Frontal cortex (tissue), 4 donors: ENCODE results near the gene ZDHHC14. TPM values are rescaled to one million over a fixed set of nuclear protein-coding genes. Genes with fewer than 3 reads are reported as not detected.

Source experiments
- DNase-seq, 2 donors: peaks; one replicate each; pipeline ENCODE4 v3.0.0; 2012; ENCODE audit warnings: low spot score in 2 of 2
- FAIRE-seq: peaks from 2 replicates; lab custom pipeline; 2012; peaks lifted over from hg19 to GRCh38; lab: Jason Lieb, UNC
- total RNA-seq: library from RNA; depleted of rRNA; stranded (reverse); fragments of >200 nt; gene quantifications from one replicate; pipeline ENCODE4 v1.2.3, GENCODE V29; 2014
- donor health status: control.
- donor health status: control.
- donor health status: control.

The ZDHHC14 gene
- total RNA-seq, 1 donor from 2014 or later, result 9.0 TPM

DNA sequence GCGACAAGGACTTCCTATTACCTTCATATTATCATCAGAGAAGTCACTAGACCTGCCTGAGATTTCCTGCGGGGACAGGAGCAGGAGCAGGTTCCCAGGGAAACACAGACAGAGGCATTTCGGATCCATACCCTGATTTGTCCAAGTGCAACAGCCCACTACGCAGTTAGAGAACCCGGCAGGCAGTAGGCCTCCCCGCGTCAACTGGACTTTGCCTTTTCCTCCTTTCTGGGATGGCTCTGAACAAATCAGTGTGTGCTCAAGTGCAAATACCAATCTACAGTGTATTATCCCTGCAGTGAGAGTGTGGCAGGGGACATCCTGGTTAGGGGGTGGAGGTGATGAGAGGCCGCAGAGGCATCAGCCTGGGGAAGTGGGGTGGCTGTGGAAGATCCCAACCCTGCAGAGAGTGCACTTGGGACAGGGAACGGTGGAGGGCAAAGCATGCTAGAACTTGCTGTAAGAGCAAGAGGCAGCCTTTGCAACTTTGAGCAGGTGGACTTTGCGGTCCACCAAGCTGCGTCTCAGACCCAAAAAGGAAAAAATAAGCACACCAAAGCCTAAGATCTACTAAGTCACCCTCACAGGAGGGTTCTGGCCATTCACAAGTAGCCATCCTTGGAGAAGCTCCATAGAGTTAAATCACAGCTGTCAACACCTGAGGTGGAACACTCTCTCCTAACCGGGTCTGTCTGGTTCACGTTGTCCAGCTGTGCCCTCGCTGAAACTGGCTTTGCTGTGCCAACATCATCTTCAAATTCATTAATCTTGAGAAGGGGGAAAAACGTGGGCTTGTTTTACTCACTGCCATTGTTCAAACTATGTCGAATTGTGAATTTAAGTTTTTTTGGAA lies 159.1 kb downstream of the ZDHHC14 start:
- DNase-seq (no peak), FAIRE-seq (no peak)

DNA sequence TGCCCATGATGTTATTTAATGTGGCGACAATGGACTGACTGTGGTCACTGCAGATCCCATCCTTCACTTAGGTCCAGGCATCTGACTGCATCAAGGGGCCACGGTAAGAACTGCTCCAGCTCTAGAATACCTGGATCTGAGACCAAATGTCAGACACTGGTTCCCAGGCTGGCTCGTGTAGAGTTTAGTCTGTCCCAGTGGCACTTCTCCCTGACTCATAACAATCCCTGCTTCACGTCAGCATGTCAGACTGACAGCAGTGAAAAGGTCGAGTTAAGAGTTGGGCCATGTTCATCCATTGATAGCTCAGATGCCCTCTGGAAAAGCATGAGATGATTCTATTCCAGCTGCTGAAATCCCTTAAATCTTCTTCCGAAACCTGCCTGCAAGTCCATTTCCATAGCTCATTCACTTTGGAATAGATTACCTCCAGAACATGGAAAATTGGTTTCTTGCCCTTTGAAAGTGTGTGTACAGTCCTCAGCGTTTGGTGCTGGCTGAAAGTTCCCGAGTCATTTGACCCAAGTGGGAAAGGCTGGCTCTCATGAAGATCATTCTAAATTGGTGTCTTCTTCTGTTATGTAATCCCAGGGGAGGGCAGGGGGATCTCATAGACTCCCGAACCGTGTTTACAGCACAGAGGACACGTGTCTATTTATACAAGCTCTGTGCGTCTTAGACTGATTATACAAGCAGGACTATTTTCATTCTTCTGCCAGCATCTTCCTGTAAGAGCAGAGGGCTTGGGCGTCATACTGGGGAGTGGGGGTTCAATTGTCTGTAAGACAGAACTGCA lies 160.8 kb downstream of the ZDHHC14 start:
- FAIRE-seq, result no peak
- no peak for DNase-seq

DNA sequence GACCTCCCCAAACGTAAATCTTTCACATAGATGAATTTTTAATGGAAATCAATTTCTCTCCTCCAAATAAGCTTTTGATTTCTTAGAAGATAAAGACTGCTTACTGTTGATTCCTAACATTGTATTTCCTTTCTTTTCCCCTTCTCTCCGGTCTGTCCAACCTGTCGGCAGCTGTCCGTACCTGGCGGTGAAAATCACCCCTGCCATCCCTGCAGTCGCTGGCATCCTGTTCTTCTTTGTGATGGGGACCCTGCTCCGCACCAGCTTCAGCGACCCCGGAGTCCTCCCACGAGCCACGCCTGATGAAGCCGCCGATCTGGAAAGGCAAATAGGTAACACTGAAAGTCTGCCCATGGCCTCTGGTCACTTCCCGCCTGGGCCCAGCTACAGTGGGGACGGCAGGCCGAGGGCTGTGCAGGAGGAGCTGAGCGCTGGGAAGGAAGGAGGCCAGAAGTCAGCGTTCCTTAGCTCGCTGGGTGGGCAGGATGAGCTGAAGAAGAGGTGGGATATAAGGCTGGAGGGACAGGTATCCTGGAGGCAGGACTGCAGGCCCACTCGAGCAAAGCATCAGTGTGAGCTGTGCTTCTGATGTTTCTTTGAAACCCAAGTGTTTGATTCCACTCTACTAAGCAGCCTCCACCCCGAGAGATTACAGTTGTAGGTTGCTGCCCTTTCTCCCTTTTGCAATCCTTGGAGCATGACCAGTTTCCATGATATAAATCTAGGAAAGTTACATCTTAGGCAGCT lies 161.6 kb downstream of the ZDHHC14 start:
- DNase-seq (no peak), FAIRE-seq (no peak)

DNA sequence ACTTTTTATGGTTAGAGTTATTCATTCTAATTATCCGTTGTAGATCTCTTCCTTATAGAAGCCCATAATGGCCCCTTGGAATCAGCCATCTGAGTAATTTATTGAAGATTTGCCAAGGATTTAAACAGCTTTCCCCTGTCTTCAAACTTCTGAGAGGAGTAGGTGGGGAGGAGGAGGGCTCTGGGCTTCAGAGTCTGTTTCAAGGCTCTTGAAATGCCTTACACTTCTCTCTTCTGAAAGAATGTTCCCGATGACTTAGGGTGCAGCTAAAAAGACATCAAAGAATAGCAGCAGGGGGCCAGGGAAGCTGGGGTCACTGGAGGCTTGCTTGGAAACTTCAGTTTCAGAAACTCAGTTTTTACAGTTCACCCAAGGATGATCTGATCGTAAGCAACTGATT lies 165.3 kb downstream of the ZDHHC14 start:
- no peak for FAIRE-seq
- DNase-seq, result no peak

- DNase-seq, result no peak
- no peak for FAIRE-seq
Observed at GRCh38 chr6:157547112-157547511, 166.1 kb downstream of the ZDHHC14 start.

GRCh38 chr6:157548635-157549467 lies 167.9 kb downstream of the ZDHHC14 start:
- FAIRE-seq, result no peak
- no peak for DNase-seq

DNA sequence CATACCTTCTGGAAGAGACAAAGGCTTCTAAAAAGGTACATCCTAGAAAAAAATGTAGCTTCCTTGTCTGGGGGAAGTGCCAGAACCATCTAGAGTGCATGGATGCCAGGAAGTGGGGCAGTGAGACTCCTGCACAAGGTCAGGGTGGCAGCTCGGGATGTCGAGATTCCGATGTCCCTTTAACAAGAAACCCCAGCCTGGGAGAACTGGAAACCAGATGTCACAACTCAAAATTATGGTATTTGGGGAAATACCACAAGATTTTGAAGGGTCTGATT lies 168.4 kb downstream of the ZDHHC14 start:
- DNase-seq (no peak), FAIRE-seq (no peak)

- DNase-seq (no peak), FAIRE-seq (no peak)
Observed at GRCh38 chr6:157550114-157550989, 169.4 kb downstream of the ZDHHC14 start.

- DNase-seq (no peak), FAIRE-seq (no peak)
Observed at GRCh38 chr6:157551041-157551832, 170.2 kb downstream of the ZDHHC14 start.

- DNase-seq (no peak), FAIRE-seq (no peak)
Observed at GRCh38 chr6:157552081-157552747, 171.2 kb downstream of the ZDHHC14 start.

DNA sequence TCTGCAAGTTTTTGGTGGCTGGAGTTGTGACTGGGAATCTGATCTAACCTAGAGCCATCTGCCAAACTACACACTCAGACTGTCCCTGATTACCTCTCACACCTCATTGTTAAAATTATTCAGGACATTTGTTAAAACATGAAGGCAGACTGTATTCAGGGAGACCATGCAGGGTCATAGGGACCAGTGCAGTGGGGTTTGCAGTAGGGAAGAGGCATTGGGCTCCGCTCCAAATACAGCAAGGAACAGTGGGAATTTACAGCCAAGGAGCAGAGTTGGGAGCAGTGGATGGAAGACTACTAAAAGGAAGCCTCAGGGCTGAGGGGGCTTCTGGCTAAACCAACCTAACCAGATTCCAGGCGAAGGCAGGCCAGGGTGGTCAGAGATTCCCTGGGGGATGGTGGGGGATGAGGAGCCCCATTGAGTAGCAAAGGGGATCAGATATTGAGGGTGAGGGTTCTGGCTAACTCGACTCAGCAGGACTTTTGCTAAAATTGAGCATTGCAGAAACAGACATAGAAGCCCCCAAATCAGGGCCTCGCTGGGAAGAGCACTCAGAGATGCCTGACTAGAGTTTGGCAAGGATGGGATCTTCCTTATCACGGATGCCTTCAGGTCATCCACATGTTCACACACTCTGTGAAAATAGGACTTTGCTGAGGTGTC lies 172.0 kb downstream of the ZDHHC14 start:
- no peak for FAIRE-seq
- no peak for DNase-seq

DNA sequence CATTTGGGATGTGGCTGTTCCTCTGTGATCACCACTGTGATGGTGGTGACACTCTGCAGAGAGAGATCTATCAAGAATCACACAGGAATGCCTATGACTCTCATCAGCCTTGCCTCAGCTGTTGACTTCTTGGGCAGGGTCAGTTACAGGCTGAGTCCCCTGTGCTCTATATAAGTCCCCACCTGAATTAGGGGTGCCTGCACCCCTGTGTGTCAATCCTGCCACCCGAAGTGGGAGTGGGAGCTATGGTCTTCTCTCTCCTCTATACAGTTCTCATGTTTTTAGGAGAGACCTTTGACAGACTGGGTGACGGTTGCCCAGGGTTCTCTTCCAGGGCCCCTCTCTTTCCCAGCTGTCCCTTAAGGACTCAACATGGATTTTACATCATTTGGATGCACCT lies 173.8 kb downstream of the ZDHHC14 start:
- FAIRE-seq (no peak), DNase-seq (no peak)

DNA sequence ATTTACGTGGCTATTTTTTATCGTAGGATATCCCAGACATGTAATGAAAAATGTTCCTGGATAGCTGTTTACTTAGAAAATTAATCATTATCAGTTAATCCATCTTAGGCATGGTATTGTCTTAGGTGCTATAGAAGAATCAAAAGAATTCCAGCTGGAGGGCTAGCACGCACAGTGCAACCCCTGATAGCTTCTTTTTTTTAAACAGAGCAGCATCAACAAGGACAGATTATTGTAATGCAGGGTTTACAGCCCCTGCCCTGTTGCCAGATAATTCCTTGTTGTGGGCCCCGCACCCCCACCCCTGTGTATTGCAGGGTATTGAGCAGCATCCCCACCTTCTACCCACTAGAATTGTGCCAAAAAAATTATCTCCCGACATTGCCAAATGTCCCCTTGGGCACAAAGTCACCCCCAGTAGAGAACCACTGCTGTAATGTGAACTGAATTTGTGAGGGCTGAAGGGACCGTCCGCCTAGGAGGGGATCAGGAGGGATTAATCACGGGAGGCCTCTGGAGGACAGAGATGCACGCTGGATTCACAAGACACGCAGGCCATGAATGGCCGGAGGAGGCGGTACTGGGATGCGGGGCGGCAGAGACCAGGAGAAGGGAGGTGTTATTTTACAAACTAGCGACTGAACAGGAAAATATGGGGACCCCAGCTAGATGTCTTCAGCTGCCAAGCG lies 174.6 kb downstream of the ZDHHC14 start:
- no peak for FAIRE-seq
- no peak for DNase-seq

GRCh38 chr6:157556144-157556645 lies 175.2 kb downstream of the ZDHHC14 start:
- DNase-seq (no peak), FAIRE-seq (no peak)

- no peak for DNase-seq
- no peak for FAIRE-seq
Observed at GRCh38 chr6:157556671-157557430, 175.9 kb downstream of the ZDHHC14 start.

- FAIRE-seq, result no peak
- no peak for DNase-seq
Observed at GRCh38 chr6:157557559-157557958, 176.6 kb downstream of the ZDHHC14 start.
